ENCODE data around the gene ZCCHC3.
A peak's percentile ranks its signal among the peaks of the same experiment; 100 is the strongest.

Gene ZCCHC3

DNA sequence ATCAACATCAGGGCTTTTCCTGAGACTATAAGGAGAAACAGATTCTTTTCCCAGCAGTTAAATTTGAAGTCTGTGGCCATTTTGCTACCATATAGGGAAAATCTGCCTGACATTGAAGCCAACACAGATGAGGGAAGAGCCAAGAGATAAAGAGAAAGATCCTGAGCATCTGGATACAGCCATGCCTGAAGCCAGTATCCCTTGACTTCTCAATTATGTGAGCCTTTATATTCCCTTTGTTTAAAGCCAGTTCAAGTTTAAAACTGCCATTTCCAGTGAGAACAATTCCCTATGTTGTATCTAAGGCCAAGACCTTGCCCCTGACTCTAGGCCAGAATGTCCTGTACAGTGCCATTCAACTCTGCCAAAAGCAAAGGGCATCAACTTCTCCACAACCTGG lies 45.7 kb downstream of the ZCCHC3 start:
- no peak overlapping the region for H3K27ac ChIP-seq
- no peak for TF ChIP-seq CTCF (conservative IDR thresholded peaks at IDR 0.05)

DNA sequence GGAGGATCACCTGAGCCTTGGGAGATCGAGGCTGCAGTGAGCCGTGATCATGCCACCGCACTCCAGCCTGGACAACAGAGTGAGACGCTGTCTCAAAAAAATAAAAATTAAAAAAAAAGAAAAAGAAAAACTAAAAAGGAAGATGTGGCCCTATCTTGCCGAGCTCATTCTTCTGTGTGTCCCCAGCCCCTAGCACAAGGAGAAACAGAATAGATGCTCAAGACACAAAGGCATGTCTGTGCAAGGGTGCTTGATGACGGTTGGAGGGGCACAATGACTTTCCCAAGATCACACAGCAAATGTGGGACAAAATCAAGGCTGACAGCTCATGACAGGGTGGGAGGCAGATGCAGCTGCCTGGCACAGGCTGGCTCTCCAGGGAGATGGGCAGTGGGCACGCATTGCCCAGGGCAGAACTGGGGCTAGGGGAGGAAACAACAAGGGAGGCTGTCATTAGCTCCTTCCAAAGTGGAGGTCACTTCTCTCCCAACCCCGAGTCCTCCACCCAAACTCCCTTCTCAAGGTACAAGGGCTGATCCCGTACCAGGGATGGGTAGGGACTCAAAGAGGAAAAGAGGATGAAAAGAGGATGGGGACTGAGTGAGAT lies 48.8 kb downstream of the ZCCHC3 start:
- TF ChIP-seq CTCF (conservative IDR thresholded peaks at IDR 0.05), result no peak
- H3K27ac ChIP-seq, result peak overlapping the region; percentile 97

GRCh38 chr20:346640-347316 lies 49.4 kb downstream of the ZCCHC3 start, which contains the start of gene NRSN2:
NRSN2 (plus strand) TSS chr20:347111; CDS start chr20:349644, 2,533 bp downstream.
- no peak for TF ChIP-seq CTCF (conservative IDR thresholded peaks at IDR 0.05)
- peak within 1 kb of the TSS; percentile 97 for H3K27ac ChIP-seq

DNA sequence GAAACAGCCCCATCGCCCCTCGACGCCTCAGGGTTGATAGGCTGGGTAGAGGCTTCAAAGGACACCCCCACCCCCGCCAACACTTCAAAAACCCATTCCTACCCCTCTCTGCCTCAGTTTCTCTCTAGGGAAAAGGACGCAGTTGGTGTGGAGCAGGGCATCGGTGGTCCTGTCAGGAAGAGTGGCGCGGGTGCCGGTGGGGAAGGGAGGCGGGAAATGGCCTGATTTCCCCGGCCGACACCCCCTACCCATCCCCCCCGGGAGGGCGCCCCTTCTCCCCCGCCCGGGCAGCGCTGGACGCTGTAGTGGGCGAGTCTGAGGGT lies 49.9 kb downstream of the ZCCHC3 start:
- peak overlapping the region; percentile 97 for H3K27ac ChIP-seq
- TF ChIP-seq CTCF (conservative IDR thresholded peaks at IDR 0.05), result no peak

GRCh38 chr20:347640-348484 lies 50.5 kb downstream of the ZCCHC3 start:
- no peak for TF ChIP-seq CTCF (conservative IDR thresholded peaks at IDR 0.05)
- H3K27ac ChIP-seq, result peak overlapping the region; percentile 97

DNA sequence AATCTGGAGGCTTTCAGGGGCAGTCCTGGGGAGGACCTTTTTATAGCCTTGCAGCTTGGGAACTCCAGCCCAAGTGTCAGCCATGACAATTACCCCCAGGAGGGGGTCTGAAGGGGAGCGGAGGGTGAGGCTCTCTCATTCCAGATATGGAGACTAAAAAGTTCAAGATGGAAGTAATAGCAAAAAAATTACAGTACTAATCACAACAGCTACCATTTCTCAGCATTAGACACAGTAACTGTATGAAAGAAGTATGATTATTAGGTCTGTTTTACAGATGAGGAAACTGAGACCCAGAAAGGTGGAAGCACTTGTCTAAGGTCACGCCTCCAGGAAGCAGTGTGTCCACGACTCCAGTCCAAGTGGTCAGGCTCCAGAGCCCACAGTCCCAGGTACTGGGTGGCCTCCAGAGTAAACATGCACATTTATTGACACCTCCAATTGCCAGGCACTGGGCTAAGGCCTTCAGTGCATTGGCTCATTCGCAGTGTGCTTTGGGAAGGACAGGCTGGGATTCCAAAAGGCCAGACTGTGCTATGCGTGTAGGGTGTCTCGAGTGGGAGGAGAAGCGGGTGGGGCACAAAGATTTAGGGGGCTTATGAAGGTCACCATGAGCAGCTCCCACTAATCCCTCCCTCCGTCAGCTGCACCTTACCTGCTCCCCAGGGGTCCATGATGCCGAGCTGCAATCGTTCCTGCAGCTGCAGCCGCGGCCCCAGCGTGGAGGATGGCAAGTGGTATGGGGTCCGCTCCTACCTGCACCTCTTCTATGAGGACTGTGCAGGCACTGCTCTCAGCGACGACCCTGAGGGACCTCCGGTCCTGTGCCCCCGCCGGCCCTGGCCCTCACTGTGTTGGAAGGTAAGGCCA lies 51.8 kb downstream of the ZCCHC3 start:
- no peak for TF ChIP-seq CTCF (conservative IDR thresholded peaks at IDR 0.05)
- peak overlapping the region; percentile 97 for H3K27ac ChIP-seq
